HS-27A (cell line): ENCODE results near the gene ANAPC10.
"Not testable (repeated sequence)": the region's sequence is repeated elsewhere in the genome, so short reads cannot be mapped to it uniquely, and the experiment has no call there.

Experiments used
- DNase-seq: peaks from one replicate; pipeline ENCODE4 v3.0.0-alpha.2; 2012; ENCODE audit warnings: low read depth, missing footprints

The ANAPC10 gene

GRCh38 chr4:145003675-145004074 lies 94.3 kb downstream of the ANAPC10 start:
- DNase-seq, result no peak

GRCh38 chr4:145001635-145002034 lies 96.4 kb downstream of the ANAPC10 start:
- DNase-seq, result no peak

- not testable (repeated sequence) for DNase-seq
Measured at GRCh38 chr4:145000656-145001055, 97.3 kb downstream of the ANAPC10 start.

- DNase-seq, result no peak
Measured at GRCh38 chr4:144989306-144989705, 108.7 kb downstream of the ANAPC10 start.

- no peak for DNase-seq
Measured at GRCh38 chr4:144985531-144985930, 112.5 kb downstream of the ANAPC10 start.

GRCh38 chr4:144985014-144985413 lies 113.0 kb downstream of the ANAPC10 start:
- DNase-seq, result no peak

- DNase-seq, result no peak
Measured at GRCh38 chr4:144984241-144984640, 113.8 kb downstream of the ANAPC10 start.

- no peak for DNase-seq
Measured at GRCh38 chr4:144975718-144976117, 122.3 kb downstream of the ANAPC10 start.

- DNase-seq, result no peak
Measured at GRCh38 chr4:144970597-144970996, 127.4 kb downstream of the ANAPC10 start.

- DNase-seq, result no peak
Measured at GRCh38 chr4:144969821-144970220, 128.2 kb downstream of the ANAPC10 start.

GRCh38 chr4:144968606-144969005 lies 129.4 kb downstream of the ANAPC10 start:
- DNase-seq, result no peak

GRCh38 chr4:144967161-144967560 lies 130.8 kb downstream of the ANAPC10 start:
- no peak for DNase-seq

- DNase-seq, result no peak
Measured at GRCh38 chr4:144962300-144962699, 135.7 kb downstream of the ANAPC10 start.

GRCh38 chr4:144955104-144955503 lies 142.9 kb downstream of the ANAPC10 start:
- no peak for DNase-seq

- no peak for DNase-seq
Measured at GRCh38 chr4:144954230-144954629, 143.8 kb downstream of the ANAPC10 start.

- DNase-seq, result no peak
Measured at GRCh38 chr4:144948421-144948820, 149.6 kb downstream of the ANAPC10 start.

- no peak for DNase-seq
Measured at GRCh38 chr4:144948009-144948408, 150.0 kb downstream of the ANAPC10 start.
